Lower lobe of right lung (tissue), 2 donors: Measurements from ENCODE around the gene VWA7. TPM values are rescaled to one million over a fixed set of nuclear protein-coding genes. Genes with fewer than 3 reads are reported as not detected.
A peak's percentile ranks its signal among the peaks of the same experiment; 100 is the strongest.

Source experiments
- ATAC-seq, 2 donors: fragments of 200-7000 bp; cut with Tn5 transposase; one replicate each; pipeline ENCODE4 v1.9.1; 2020 to 2022; ENCODE audit warnings: mild to moderate bottlenecking in 2 of 2, moderate library complexity in 2 of 2
- DNase-seq: peaks from one replicate; pipeline ENCODE4 v3.0.0-alpha.2; 2020
- H3K27ac ChIP-seq: fragments of 200-600 bp; one replicate; pipeline ENCODE4 v1.8.0; 2022
- H3K27me3 ChIP-seq: fragments of 200-600 bp; one replicate; pipeline ENCODE4 v1.8.0; 2022; ENCODE audit warnings: low read depth
- H3K36me3 ChIP-seq: fragments of 200-600 bp; one replicate; pipeline ENCODE4 v1.8.0; 2022; ENCODE audit warnings: mild to moderate bottlenecking
- H3K4me1 ChIP-seq: fragments of 200-600 bp; one replicate; pipeline ENCODE4 v1.8.0; 2022
- H3K4me3 ChIP-seq: fragments of 200-600 bp; one replicate; pipeline ENCODE4 v1.8.0; 2022; ENCODE audit warnings: mild to moderate bottlenecking
- H3K9me3 ChIP-seq: fragments of 200-600 bp; one replicate; pipeline ENCODE4 v1.8.0; 2022
- CTCF ChIP-seq: fragments of 200-600 bp; IDR thresholded peaks from one replicate; pipeline ENCODE4 v1.8.0; 2022; ENCODE audit warnings: antibody characterized with exemption, mild to moderate bottlenecking
- intact Hi-C: fragments of 100-400 bp; cut with DNase I; formaldehyde crosslinking; loops from one replicate; pipeline ENCODE4 v1.11.0; 2022
- total RNA-seq: library from RNA; stranded (reverse); fragmentation: NEBNext Ultra II Directional; extraction: Animal tissue kit (Norgen Biotek cat#: 25700); gene quantifications from one replicate; pipeline ENCODE4 v1.2.1, GENCODE V29; 2021
- donor health status: DM: no; HTN: yes; CAD: no; lungs with severe emphysema.

VWA7 gene
- total RNA-seq, 1 donor from 2014 or later, result 4.2 TPM

DNA sequence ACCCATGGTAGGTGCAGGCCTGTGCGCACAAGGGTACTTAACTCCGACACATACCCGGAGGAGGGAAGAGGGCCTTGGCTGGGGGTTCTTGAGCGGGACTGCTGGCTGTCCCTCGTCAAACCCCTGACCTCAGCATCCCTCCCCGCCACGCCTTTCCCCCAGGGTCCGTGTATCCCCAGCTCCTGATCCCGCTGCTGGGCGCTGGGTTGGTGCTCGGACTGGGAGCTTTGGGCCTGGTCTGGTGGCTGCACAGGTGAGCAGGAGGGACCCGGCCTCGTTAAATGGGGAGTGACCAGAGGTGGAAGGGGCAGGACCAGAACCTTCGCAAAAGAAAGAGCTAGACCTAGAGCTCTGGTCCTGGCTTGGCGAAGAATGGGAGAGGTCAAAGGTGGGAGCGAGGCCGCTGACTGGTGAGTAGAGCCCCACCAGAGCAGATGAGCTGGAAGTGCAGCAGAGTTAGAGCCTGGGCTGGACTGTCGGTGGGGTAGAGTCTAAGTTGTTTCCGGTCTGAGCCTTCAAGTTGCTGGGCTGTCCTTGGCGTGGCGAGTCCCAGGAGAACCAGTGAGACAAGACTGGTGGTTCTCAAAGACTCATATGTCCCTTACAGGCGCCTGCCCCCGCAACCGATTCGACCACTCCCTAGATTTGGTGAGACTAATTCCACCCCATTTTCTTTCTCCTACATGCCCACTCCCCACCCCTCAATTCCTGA is 53.0 kb downstream of the VWA7 start:
- no peak for TF ChIP-seq CTCF
- DNase-seq (no peak), ATAC-seq (no peak)
- Histone ChIP-seq H3K4me1 (peaks cover 36% of the 10 kb centered on the region), H3K9me3 (no peaks in the 10 kb centered on the region), H3K27me3 (no peaks in the 10 kb centered on the region), H3K36me3 (peaks cover 22% of the 10 kb centered on the region), H3K27ac (no peak overlapping the region), H3K4me3 (no peak overlapping the region)
- intact Hi-C loops, result no loop called here

- ATAC-seq, result no peak
- Histone ChIP-seq H3K27me3 (no peaks in the 10 kb centered on the region), H3K27ac (no peak within 1 kb of the TSS), H3K9me3 (no peaks in the 10 kb centered on the region), H3K36me3 (peaks cover 22% of the 10 kb centered on the region), H3K4me3 (no peak within 1 kb of the TSS), H3K4me1 (peaks cover 30% of the 10 kb centered on the region)
- no peak for DNase-seq
- no peak for TF ChIP-seq CTCF
- intact Hi-C loops, result no loop called here
Observed at GRCh38 chr6:31723245-31723979, 53.7 kb downstream of the VWA7 start, which contains the start of gene MPIG6B. MPIG6B (plus strand) TSS chr6:31723373; CDS start chr6:31723384, 11 bp downstream.

DNA sequence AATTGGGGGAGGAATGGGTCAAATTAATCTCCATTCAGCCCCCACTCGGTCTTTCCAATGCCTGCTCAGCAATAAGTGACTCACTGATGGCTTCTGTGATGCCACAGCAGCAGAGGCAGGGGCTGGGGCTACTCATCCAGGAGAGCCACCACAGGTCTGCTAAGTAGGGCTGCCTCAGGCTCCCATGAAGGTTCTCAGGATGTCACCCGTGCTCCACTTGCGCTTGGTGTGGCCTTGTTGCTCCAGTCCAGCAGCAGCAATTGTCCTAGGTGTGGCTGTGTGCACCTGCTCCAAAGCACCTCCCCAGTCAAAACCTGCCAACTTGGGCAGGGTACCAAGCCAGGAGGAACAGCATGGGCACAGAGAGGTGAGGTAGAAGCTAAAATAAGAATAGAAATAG is 55.0 kb downstream of the VWA7 start:
- Histone ChIP-seq H3K27me3 (no peaks in the 10 kb centered on the region), H3K4me3 (no peak overlapping the region), H3K36me3 (peaks cover 12% of the 10 kb centered on the region), H3K27ac (no peak overlapping the region), H3K4me1 (peaks cover 17% of the 10 kb centered on the region), H3K9me3 (no peaks in the 10 kb centered on the region)
- intact Hi-C loops, result no loop called here
- DNase-seq, result peak; percentile 24
- no peak for ATAC-seq
- TF ChIP-seq CTCF, result no peak

DNA sequence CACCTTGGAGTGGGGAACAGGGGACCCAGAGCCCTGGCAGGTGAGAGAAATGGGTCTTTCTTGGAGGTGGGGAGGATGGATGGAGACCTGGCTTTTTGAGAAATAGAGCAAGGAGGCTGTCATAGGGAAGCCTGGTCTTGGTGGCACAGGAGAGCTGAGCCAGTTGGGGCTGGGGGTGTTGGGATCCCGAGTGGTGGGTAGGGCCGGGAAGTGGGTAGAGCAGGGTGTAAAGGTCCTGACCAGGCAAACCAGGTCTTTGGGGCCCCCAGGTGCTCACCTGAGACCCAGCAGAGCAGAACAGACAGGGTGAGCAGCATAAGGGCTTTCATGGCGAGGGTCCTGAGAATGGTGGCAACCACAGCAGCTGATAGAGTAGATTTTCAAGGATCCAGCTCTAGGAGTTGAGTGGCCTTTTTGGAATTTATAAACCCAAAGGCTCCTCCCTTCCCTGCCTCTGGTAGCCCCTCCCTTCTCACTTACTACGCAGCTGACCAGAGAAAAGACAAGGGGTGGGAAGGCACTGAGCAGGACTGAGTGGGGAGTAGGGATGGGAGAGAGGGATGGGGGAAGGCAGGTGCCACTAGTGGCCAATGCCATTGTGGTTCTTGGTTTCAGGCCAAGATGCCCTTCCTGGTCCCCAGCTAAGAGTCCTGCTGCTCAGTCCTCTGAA is 55.6 kb downstream of the VWA7 start, which contains the start of gene LY6G6C:
TSS of gene LY6G6C (minus strand) at position 396 of the 670 bp plus-strand sequence. CDS start at position 329, 67 bp downstream.
- no peak for ATAC-seq
- Histone ChIP-seq H3K27ac (no peak within 1 kb of the TSS), H3K27me3 (no peaks in the 10 kb centered on the region), H3K36me3 (peaks cover 5% of the 10 kb centered on the region), H3K4me1 (peaks cover 11% of the 10 kb centered on the region), H3K4me3 (no peak within 1 kb of the TSS), H3K9me3 (no peaks in the 10 kb centered on the region)
- intact Hi-C loops, result no loop called here
- TF ChIP-seq CTCF, result no peak
- peak; percentile 13 for DNase-seq

DNA sequence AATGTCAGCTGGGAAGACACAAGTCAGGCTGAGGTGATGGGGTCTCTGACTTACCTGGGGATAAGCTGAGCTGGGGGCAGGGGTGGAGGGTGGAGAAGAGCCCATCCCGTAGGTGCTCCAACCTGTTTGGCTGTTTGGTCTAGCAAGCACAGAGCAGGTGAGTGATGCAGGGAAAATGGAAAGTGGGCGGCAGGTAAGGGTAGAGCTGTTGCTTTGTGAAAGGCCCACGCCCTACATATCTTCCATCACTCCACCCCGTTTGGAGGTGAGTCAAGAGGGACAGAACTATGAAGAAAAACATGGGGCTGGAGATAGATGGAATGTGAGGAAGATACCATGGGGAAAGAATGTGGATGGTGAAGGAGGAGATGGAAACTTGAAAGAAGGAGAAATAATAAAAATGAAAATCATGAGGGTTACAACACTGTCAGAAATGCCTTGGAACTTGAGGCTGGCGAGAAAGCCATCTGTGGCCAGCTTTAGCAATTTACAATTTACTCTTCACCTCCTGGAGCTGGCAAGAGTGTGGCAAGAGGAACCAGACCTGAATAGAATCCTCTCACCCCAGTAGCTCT is 56.8 kb downstream of the VWA7 start:
- Histone ChIP-seq H3K4me3 (no peak overlapping the region), H3K27ac (no peak overlapping the region), H3K4me1 (no peaks in the 10 kb centered on the region), H3K27me3 (no peaks in the 10 kb centered on the region), H3K9me3 (no peaks in the 10 kb centered on the region), H3K36me3 (no peaks in the 10 kb centered on the region)
- TF ChIP-seq CTCF, result no peak
- peak; percentile 2 for DNase-seq
- no peak for ATAC-seq
- intact Hi-C loops, result no loop called here
